Measurements from ENCODE around the gene GTF3C1.
A peak's percentile ranks its signal among the peaks of the same experiment; 100 is the strongest.
"Not testable (repeated sequence)": the region's sequence is repeated elsewhere in the genome, so short reads cannot be mapped to it uniquely, and the experiment has no call there.

The GTF3C1 gene

GRCh38 chr16:27549746-27550581, at the start of gene GTF3C1, which contains the start of gene KATNIP:
Gene GTF3C1 (minus strand): TSS chr16:27549913. CDS start chr16:27549890, 23 bp downstream.
Gene KATNIP (plus strand): TSS chr16:27550144. CDS start chr16:27550171, 27 bp downstream.
- DNase-seq (ENCODE audit: low read depth in 2 of 2): peak; percentile 100

GRCh38 chr16:27598931-27599565, 49.3 kb upstream of the GTF3C1 start:
- DNase-seq (ENCODE audit: low read depth in 2 of 2): no peak

GRCh38 chr16:27598220-27598619, 48.5 kb upstream of the GTF3C1 start:
- no peak for DNase-seq (ENCODE audit: low read depth in 2 of 2)

DNA sequence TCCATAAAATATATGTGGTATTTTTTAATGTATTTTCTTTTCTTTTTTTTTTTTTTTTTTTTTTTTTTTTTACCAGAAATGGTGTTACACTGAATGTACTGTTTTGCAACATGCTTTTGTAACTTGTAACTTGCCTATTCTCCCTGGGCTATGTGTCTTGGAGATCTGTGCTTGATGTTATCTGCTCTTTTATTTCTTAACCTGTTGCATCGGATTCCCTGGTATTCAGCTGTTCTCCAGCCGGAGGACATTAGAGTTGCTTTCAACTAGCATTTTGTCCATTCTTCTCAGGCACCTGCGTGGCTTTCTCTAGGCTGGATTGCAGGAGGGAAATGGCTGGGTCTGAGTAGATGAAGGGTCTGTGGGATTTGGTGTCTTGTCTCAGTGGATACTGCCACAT, 47.6 kb upstream of the GTF3C1 start:
- no peak for DNase-seq (ENCODE audit: low read depth in 2 of 2)

GRCh38 chr16:27596411-27596810, 46.7 kb upstream of the GTF3C1 start:
- DNase-seq (ENCODE audit: low read depth in 2 of 2): no peak

GRCh38 chr16:27595993-27596392, 46.3 kb upstream of the GTF3C1 start:
- no peak for DNase-seq (ENCODE audit: low read depth in 2 of 2)

GRCh38 chr16:27595475-27595874, 45.8 kb upstream of the GTF3C1 start:
- DNase-seq (ENCODE audit: low read depth in 2 of 2): no peak

DNA sequence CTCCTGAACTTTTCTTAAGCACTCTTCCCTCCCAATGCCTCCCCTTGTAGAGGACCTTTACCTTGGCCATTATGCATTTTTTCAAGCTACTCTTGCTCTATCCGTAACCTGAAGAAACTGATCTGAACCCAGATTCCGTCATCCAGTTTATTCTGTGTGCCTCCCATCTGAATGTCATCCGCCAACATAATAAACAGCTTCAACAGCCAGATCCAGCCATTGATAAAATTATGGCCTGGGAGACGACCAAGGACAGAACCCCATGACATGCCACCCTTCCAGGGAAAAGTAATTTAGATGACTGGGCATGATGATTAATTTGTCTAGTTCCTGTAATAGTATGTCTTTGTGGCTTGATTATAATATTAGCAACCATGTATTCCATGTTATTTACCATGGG, 42.1 kb upstream of the GTF3C1 start:
- DNase-seq (ENCODE audit: low read depth in 2 of 2): no peak

- no peak for DNase-seq (ENCODE audit: low read depth in 2 of 2)
Observed at GRCh38 chr16:27588057-27588456, 38.3 kb upstream of the GTF3C1 start.

- no peak for DNase-seq (ENCODE audit: low read depth in 2 of 2)
Observed at GRCh38 chr16:27586711-27587110, 37.0 kb upstream of the GTF3C1 start.

- DNase-seq (ENCODE audit: low read depth in 2 of 2): no peak
Observed at GRCh38 chr16:27585200-27585599, 35.5 kb upstream of the GTF3C1 start.

DNA sequence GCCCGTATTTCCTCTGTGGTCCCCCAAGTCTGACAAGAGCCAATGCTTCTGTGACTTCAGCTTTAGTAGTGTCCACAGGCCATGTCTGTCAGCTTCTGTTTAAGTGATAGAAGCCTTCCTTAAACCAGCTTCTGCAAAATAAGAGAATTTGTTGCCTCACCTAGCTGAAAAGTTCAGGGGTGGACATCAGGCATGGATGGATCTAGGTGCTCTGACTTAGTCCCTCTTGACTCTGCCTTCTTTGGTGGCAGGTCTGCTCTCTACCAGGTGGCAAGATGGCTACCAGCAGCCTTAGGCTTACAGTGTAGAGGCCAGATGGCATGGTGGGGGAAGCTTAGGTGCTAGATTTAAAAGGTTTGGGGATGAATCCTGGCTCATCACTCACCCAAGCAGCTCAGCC, 33.9 kb upstream of the GTF3C1 start:
- DNase-seq (ENCODE audit: low read depth in 2 of 2): no peak

DNA sequence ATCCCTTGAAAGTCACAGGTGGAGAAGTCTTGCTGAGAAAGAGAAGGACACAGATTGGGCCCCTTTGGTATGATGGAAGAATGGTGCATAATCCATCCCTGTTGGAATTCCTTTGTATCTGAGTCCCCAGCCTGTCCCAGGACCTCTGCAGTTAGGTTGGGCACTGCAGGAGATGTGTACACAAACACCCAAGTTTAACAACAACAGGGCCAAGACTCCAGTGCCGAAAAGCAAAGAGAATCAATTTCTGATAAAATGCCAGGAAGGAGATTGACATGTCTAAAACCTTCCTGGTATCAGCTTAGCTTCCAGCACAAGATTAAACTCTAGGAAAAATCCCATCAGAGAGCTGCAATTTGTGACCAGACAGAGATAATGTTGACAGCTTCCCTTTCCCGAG, 33.2 kb upstream of the GTF3C1 start:
- DNase-seq (ENCODE audit: low read depth in 2 of 2): no peak

DNA sequence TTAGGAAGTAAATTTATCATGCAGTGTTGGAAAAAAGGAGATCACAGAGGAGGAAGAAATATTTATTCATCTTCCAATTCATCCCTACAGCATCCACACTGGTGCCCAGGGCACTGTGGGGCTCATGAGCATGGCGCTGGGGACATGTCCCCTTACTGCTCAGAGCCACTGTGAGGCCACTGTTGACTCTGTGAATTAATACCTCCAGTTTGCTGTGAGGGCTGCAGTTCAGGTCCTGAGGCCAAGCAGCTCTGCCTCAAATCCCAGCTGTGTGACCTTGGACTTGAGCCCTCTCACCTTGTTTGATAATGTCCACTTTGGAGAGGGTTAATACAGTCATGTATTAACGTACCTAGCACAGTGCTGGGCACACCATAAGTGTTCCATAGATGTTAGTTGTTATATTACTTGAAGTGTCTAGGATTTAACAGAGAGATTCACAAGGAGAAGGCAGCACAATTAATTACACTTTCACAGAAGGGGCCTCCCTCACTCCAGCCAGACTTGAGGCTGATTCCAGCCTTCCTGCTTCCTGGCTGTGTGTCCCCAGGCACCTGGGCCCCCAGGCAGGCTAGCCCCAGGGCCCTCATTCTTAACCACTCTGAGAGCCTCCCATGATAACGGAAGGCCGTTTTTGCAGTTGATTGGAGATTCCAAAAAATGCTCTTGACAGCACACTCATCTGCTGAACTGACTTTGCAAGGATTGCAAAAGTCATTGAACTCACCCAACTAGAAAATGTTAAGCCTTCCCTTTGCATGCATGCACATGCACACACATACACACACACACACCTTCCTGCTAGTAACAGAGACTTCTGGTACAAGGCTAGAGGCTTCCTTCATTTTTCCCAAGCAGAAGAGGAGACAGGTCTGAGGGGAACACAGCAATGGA, 29.6 kb upstream of the GTF3C1 start:
- no peak for DNase-seq (ENCODE audit: low read depth in 2 of 2)

- no peak for DNase-seq (ENCODE audit: low read depth in 2 of 2)
Observed at GRCh38 chr16:27576729-27577128, 27.0 kb upstream of the GTF3C1 start.

GRCh38 chr16:27572711-27573110, 23.0 kb upstream of the GTF3C1 start:
- no peak for DNase-seq (ENCODE audit: low read depth in 2 of 2)

- DNase-seq (ENCODE audit: low read depth in 2 of 2): no peak
Observed at GRCh38 chr16:27571433-27572326, 22.0 kb upstream of the GTF3C1 start.

GRCh38 chr16:27570986-27571385, 21.3 kb upstream of the GTF3C1 start:
- DNase-seq (ENCODE audit: low read depth in 2 of 2): not testable (repeated sequence)

DNA sequence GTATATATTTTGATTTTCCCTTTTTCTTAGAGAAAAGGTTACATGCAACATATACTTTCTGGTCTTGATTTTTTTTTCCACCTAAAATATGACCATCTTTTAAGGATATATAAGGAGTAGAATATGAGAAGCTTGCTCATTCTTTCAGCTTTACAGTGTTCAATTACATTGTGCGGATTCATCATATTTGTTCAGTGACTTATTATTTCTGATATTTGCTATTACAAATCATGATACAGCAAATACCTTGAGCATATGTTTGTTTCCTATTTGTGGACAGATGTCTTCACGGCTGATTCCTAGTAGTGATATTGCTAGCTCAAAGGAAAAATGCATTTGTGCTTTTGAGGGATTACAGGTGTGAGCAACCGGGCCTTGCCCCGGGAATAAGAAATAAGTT, 18.4 kb upstream of the GTF3C1 start:
- DNase-seq (ENCODE audit: low read depth in 2 of 2): no peak

- DNase-seq (ENCODE audit: low read depth in 2 of 2): no peak
Observed at GRCh38 chr16:27566417-27566816, 16.7 kb upstream of the GTF3C1 start.

- DNase-seq (ENCODE audit: low read depth in 2 of 2): no peak
Observed at GRCh38 chr16:27564224-27564623, 14.5 kb upstream of the GTF3C1 start.
